GM12878 (cell line): ENCODE measurements around the gene ARHGAP45. TPM values are rescaled to one million over a fixed set of nuclear protein-coding genes. Genes with fewer than 3 reads are reported as not detected.

ENCODE experiments used
- ATAC-seq: fragments of 200-7000 bp; cut with Tn5 transposase; 3 replicates; pipeline ENCODE4 v1.9.1; 2020; ENCODE audit warnings: mild to moderate bottlenecking, moderate library complexity
- BruUV-seq: library from RNA; stranded (reverse); fragments of 400-500 nt; replicated peaks from 2 replicates; lab custom pipeline; 2021; lab: Mats Ljungman, UMichigan
- CTCF ChIA-PET: fragments of 300-600 bp; sonication (Branson Sonifier 250); formaldehyde crosslinking; extraction: SDS; loops from one replicate; lab custom pipeline; 2021; ENCODE audit warnings: inconsistent platforms; lab: Yijun Ruan, JAX
- POLR2A ChIA-PET: fragments of 350-600 bp; formaldehyde crosslinking; extraction: SDS; loops from one replicate; lab custom pipeline; 2021; ENCODE audit warnings: inconsistent platforms; lab: Charles Lee
- RAD21 ChIA-PET: fragments of 300-600 bp; sonication (Branson Sonifier 250); formaldehyde crosslinking; loops from one replicate; lab custom pipeline; 2023; ENCODE audit warnings: antibody characterized with exemption; ENCODE audit not compliant: unreplicated experiment; lab: Charles Lee
- SMC1A ChIA-PET: fragments of 300-600 bp; sonication (Branson Sonifier 250); formaldehyde crosslinking; loops from one replicate; lab custom pipeline; 2023; ENCODE audit not compliant: unreplicated experiment, uncharacterized antibody; lab: Charles Lee
- DNase-seq: peaks from one replicate; pipeline ENCODE4 v3.0.0-alpha.2; 2011; ENCODE audit warnings: low read depth, low spot score
- FAIRE-seq: peaks from 3 replicates; lab custom pipeline; 2011; peaks lifted over from hg19 to GRCh38; lab: Jason Lieb, UNC
- H2AFZ ChIP-seq: 2 replicates; pipeline ENCODE4 v1.6.0; 2011; ENCODE audit warnings: low read depth, low read length, control low read depth; ENCODE audit not compliant: control insufficient read depth
- H3K27ac ChIP-seq: 2 replicates; pipeline ENCODE4 v1.5.1; 2011; ENCODE audit warnings: control low read depth; ENCODE audit not compliant: control insufficient read depth, insufficient read depth
- H3K27me3 ChIP-seq, 2 experiments: replicated peaks in 1 of 2; 2 replicates each; pipeline versions ENCODE4 v1.6.0 to v1.6.1; 2011; ENCODE audit warnings: low read length in 1 of 2; ENCODE audit not compliant: control insufficient read depth in 2 of 2, insufficient read depth in 2 of 2
- H3K36me3 ChIP-seq, 2 experiments: 2 replicates each; pipeline ENCODE4 v1.5.1; 2011; ENCODE audit warnings: low read length in 1 of 2; ENCODE audit not compliant: control insufficient read depth in 2 of 2, insufficient read depth in 2 of 2
- H3K4me1 ChIP-seq: 2 replicates; pipeline ENCODE4 v1.6.1; 2011; ENCODE audit warnings: mild to moderate bottlenecking, low read length, moderate library complexity, mixed read lengths; ENCODE audit not compliant: control insufficient read depth, insufficient read depth
- H3K4me2 ChIP-seq: 2 replicates; pipeline ENCODE4 v1.6.0; 2011; ENCODE audit warnings: control low read depth; ENCODE audit not compliant: control insufficient read depth, insufficient read depth
- H3K4me3 ChIP-seq: fragments of 200-600 bp; sonication (generic); 2 replicates; pipeline ENCODE4 v1.5.1; 2016
- H3K79me2 ChIP-seq: 2 replicates; pipeline ENCODE4 v1.6.0; 2011; ENCODE audit warnings: low read length; ENCODE audit not compliant: control insufficient read depth, insufficient read depth
- H3K9ac ChIP-seq: 2 replicates; pipeline ENCODE4 v1.8.0; 2011; ENCODE audit warnings: low read length, control low read depth, mixed read lengths; ENCODE audit not compliant: control insufficient read depth, insufficient read depth
- H3K9me3 ChIP-seq: replicated peaks from 3 replicates; pipeline ENCODE4 v1.5.1; 2011; ENCODE audit warnings: mild to moderate bottlenecking, low read length; ENCODE audit not compliant: control insufficient read depth, insufficient read depth
- H4K20me1 ChIP-seq: 2 replicates; pipeline ENCODE4 v1.6.0; 2011; ENCODE audit not compliant: control insufficient read depth, insufficient read depth
- CBX3 ChIP-seq: fragments of 200-600 bp; sonication (generic); IDR thresholded peaks from 2 replicates; pipeline ENCODE4 v1.6.1; 2016; ENCODE audit warnings: low read depth, borderline replicate concordance
- DPF2 ChIP-seq: fragments of 450-650 bp; IDR thresholded peaks from 2 replicates; pipeline ENCODE4 v1.6.1; 2017; ENCODE audit warnings: mild to moderate bottlenecking
- ESRRA ChIP-seq: IDR thresholded peaks from 2 replicates; pipeline ENCODE4 v1.6.1; 2012; ENCODE audit warnings: mild to moderate bottlenecking, low read length, improper control_type of control experiment
- GABPA ChIP-seq: IDR thresholded peaks from 2 replicates; pipeline ENCODE4 v1.6.1; 2014; ENCODE audit warnings: antibody characterized with exemption, low read depth, mild to moderate bottlenecking, inconsistent platforms
- IKZF2 ChIP-seq, 2 experiments: fragments of 450-650 bp; IDR thresholded peaks; 2 replicates each; pipeline ENCODE4 v1.6.1; 2017; ENCODE audit warnings: mild to moderate bottlenecking in 2 of 2, moderate library complexity in 2 of 2
- JUNB ChIP-seq: IDR thresholded peaks from 2 replicates; pipeline ENCODE4 v1.6.1; 2016; ENCODE audit warnings: antibody characterized with exemption, mild to moderate bottlenecking
- NFYB ChIP-seq: IDR thresholded peaks from 2 replicates; pipeline ENCODE4 v1.6.1; 2011; ENCODE audit warnings: low read depth, mild to moderate bottlenecking, low read length, improper control_type of control experiment, moderate library complexity; ENCODE audit not compliant: insufficient read depth
- POLR2AphosphoS2 ChIP-seq: IDR thresholded peaks from 2 replicates; pipeline ENCODE4 v1.6.1; 2011; ENCODE audit warnings: low read depth, mild to moderate bottlenecking, low read length, improper control_type of control experiment, moderate library complexity
- TBL1XR1 ChIP-seq: IDR thresholded peaks from 2 replicates; pipeline ENCODE4 v1.6.1; 2012; ENCODE audit warnings: low read depth, low read length, improper control_type of control experiment
- WGBS: methylation state at CpG from one replicate; pipeline ENCODE4 v1.1.6; 2016; ENCODE audit warnings: low lambda C conversion rate; ENCODE audit not compliant: insufficient replicate concordance, insufficient coverage; ENCODE audit errors: missing lambda C conversion rate; 5-methylcytosine and 5-hydroxymethylcytosine counted together
- in situ Hi-C: fragments of 300-500 bp; cut with MboI; formaldehyde crosslinking; loops from 9 replicates; pipeline ENCODE4 v1.14.3; 2018; ENCODE audit warnings: mixed read lengths
- intact Hi-C: fragments of 100-400 bp; cut with micrococcal nuclease; formaldehyde crosslinking; loops from one replicate; pipeline ENCODE4 v1.14.2; 2022; ENCODE audit not compliant: unreplicated experiment
- polyA plus RNA-seq, 11 experiments: library from polyadenylated mRNA; depleted of rRNA in 4 of 11; unstranded in 6 of 11; stranded (reverse) in 5 of 11; fragments of >200 nt; fragmentation: Nextera tagmentation in 4 of 11; fragmentation: Illumina TruSeq in 1 of 11; extraction: Ambion mirVana in 4 of 11; extraction: Trizol in 1 of 11; gene quantifications; 1 replicate in 1 of 11; 2 replicates in 10 of 11; pipeline versions ENCODE4 v1.2.1 to v1.2.3, GENCODE V29; 2011 to 2016; ENCODE audit warnings: inconsistent platforms in 2 of 11, missing spikeins in 2 of 11, low read depth in 1 of 11
- total RNA-seq, 4 experiments: library from RNA; depleted of rRNA in 3 of 4; stranded (reverse); fragments of >200 nt in 3 of 4; fragmentation: Illumina TruSeq in 1 of 4; extraction: Trizol in 1 of 4; gene quantifications; 2 replicates each; pipeline versions ENCODE4 v1.2.1 to v1.2.3, GENCODE V29; 2013 to 2021
- TF ChIP-seq, protein P1 (sequence below): IDR thresholded peaks from 2 replicates; pipeline ENCODE4 v1.6.1; 2011; ENCODE audit warnings: low read depth, low read length, improper control_type of control experiment, borderline replicate concordance
- TF ChIP-seq, protein P2 (sequence below): IDR thresholded peaks from 2 replicates; pipeline ENCODE4 v1.6.1; 2012; ENCODE audit warnings: mild to moderate bottlenecking, low read depth, low read length
- TF ChIP-seq, protein P3 (sequence below): fragments of 450-650 bp; IDR thresholded peaks from 2 replicates; pipeline ENCODE4 v1.6.1; 2017; ENCODE audit warnings: low read depth, mild to moderate bottlenecking, moderate library complexity
- TF ChIP-seq, protein P4 (sequence below): fragments of 450-650 bp; IDR thresholded peaks from 2 replicates; pipeline ENCODE4 v1.6.1; 2017; ENCODE audit warnings: mild to moderate bottlenecking, moderate library complexity

The ARHGAP45 gene
- total and polyA plus RNA-seq, 10 of the 15 experiments (the other 5 are each of a cell fraction or from before 2014, with no cell fraction given) = 1.4 to 151 (median 59.9) TPM

DNA sequence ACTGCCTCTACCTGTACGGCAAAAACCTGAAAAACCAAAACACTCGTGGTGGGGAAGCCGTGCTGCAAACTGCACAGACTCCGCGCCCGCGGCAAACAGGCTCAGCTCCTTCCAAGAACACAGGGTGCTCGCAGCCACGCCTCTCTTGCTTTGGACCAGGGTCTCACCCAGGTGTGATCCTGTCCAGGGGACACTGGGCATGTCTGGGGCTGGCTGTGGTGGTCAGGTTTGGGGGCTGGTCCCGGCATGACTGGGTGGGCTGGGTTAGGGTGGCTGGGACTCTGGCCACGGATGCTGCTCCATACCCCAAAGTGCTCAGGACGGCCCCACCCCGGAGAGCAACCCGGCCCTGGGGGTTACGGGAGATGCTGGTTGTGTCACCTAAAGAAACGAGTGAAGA lies 50.7 kb downstream of the ARHGAP45 start:
- Histone ChIP-seq H4K20me1 (no peaks in the 10 kb centered on the region), H3K9me3 (no peaks in the 10 kb centered on the region), H3K27me3 (no peaks in the 10 kb centered on the region), H3K27ac (no peak overlapping the region), H3K4me3 (no peak overlapping the region), H2AFZ (no peak overlapping the region), H3K4me2 (no peak overlapping the region), H3K9ac (no peak overlapping the region), H3K79me2 (no peaks in the 10 kb centered on the region), H3K36me3 (peaks cover 0 to 35% of the 10 kb centered on the region in 2 experiments; a peak in 3 of 4 replicates), H3K4me1 (0 out of 2 replicates have a peak, but pooled peaks cover 3% of the 10 kb centered on the region)
- ATAC-seq (no peak), DNase-seq (no peak), FAIRE-seq (no peak)
- intact Hi-C loops (no loop called here), in situ Hi-C loops (no loop called here)
- ChIA-PET POLR2A (no interaction called here), CTCF (no interaction called here), SMC1A (no interaction called here), RAD21 (no interaction called here)
- 89% methylated on average over 16 of the region's 16 CpGs for WGBS
- BruUV-seq = no TSS peak
- TF ChIP-seq, protein P1, sequence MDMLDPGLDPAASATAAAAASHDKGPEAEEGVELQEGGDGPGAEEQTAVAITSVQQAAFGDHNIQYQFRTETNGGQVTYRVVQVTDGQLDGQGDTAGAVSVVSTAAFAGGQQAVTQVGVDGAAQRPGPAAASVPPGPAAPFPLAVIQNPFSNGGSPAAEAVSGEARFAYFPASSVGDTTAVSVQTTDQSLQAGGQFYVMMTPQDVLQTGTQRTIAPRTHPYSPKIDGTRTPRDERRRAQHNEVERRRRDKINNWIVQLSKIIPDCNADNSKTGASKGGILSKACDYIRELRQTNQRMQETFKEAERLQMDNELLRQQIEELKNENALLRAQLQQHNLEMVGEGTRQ = no peak
- no peak for TF ChIP-seq TBL1XR1
- TF ChIP-seq, protein P2, sequence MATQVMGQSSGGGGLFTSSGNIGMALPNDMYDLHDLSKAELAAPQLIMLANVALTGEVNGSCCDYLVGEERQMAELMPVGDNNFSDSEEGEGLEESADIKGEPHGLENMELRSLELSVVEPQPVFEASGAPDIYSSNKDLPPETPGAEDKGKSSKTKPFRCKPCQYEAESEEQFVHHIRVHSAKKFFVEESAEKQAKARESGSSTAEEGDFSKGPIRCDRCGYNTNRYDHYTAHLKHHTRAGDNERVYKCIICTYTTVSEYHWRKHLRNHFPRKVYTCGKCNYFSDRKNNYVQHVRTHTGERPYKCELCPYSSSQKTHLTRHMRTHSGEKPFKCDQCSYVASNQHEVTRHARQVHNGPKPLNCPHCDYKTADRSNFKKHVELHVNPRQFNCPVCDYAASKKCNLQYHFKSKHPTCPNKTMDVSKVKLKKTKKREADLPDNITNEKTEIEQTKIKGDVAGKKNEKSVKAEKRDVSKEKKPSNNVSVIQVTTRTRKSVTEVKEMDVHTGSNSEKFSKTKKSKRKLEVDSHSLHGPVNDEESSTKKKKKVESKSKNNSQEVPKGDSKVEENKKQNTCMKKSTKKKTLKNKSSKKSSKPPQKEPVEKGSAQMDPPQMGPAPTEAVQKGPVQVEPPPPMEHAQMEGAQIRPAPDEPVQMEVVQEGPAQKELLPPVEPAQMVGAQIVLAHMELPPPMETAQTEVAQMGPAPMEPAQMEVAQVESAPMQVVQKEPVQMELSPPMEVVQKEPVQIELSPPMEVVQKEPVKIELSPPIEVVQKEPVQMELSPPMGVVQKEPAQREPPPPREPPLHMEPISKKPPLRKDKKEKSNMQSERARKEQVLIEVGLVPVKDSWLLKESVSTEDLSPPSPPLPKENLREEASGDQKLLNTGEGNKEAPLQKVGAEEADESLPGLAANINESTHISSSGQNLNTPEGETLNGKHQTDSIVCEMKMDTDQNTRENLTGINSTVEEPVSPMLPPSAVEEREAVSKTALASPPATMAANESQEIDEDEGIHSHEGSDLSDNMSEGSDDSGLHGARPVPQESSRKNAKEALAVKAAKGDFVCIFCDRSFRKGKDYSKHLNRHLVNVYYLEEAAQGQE = no peak
- no peak for TF ChIP-seq NFYB
- TF ChIP-seq, protein P3, sequence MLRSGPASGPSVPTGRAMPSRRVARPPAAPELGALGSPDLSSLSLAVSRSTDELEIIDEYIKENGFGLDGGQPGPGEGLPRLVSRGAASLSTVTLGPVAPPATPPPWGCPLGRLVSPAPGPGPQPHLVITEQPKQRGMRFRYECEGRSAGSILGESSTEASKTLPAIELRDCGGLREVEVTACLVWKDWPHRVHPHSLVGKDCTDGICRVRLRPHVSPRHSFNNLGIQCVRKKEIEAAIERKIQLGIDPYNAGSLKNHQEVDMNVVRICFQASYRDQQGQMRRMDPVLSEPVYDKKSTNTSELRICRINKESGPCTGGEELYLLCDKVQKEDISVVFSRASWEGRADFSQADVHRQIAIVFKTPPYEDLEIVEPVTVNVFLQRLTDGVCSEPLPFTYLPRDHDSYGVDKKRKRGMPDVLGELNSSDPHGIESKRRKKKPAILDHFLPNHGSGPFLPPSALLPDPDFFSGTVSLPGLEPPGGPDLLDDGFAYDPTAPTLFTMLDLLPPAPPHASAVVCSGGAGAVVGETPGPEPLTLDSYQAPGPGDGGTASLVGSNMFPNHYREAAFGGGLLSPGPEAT = no peak
- no peak for TF ChIP-seq IKZF2 (IDR thresholded peaks at IDR 0.05)
- no peak for TF ChIP-seq DPF2
- no peak for TF ChIP-seq ESRRA
- no peak for TF ChIP-seq CBX3
- TF ChIP-seq POLR2AphosphoS2 = no peak
- TF ChIP-seq JUNB = no peak
- TF ChIP-seq, protein P4, sequence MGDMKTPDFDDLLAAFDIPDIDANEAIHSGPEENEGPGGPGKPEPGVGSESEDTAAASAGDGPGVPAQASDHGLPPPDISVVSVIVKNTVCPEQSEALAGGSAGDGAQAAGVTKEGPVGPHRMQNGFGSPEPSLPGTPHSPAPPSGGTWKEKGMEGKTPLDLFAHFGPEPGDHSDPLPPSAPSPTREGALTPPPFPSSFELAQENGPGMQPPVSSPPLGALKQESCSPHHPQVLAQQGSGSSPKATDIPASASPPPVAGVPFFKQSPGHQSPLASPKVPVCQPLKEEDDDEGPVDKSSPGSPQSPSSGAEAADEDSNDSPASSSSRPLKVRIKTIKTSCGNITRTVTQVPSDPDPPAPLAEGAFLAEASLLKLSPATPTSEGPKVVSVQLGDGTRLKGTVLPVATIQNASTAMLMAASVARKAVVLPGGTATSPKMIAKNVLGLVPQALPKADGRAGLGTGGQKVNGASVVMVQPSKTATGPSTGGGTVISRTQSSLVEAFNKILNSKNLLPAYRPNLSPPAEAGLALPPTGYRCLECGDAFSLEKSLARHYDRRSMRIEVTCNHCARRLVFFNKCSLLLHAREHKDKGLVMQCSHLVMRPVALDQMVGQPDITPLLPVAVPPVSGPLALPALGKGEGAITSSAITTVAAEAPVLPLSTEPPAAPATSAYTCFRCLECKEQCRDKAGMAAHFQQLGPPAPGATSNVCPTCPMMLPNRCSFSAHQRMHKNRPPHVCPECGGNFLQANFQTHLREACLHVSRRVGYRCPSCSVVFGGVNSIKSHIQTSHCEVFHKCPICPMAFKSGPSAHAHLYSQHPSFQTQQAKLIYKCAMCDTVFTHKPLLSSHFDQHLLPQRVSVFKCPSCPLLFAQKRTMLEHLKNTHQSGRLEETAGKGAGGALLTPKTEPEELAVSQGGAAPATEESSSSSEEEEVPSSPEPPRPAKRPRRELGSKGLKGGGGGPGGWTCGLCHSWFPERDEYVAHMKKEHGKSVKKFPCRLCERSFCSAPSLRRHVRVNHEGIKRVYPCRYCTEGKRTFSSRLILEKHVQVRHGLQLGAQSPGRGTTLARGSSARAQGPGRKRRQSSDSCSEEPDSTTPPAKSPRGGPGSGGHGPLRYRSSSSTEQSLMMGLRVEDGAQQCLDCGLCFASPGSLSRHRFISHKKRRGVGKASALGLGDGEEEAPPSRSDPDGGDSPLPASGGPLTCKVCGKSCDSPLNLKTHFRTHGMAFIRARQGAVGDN = no peak
- TF ChIP-seq GABPA = no peak
